GM18502 (cell line): ENCODE data around the gene RNF20.
"Not testable (repeated sequence)": the region's sequence is repeated elsewhere in the genome, so short reads cannot be mapped to it uniquely, and the experiment has no call there.

Source experiments
- ATAC-seq: cut with Tn5 transposase; IDR thresholded peaks from one replicate; pipeline ENCODE4 v1.9.1; 2021; ENCODE audit warnings: mild to moderate bottlenecking; ENCODE audit not compliant: unreplicated experiment, poor library complexity

RNF20 gene

DNA sequence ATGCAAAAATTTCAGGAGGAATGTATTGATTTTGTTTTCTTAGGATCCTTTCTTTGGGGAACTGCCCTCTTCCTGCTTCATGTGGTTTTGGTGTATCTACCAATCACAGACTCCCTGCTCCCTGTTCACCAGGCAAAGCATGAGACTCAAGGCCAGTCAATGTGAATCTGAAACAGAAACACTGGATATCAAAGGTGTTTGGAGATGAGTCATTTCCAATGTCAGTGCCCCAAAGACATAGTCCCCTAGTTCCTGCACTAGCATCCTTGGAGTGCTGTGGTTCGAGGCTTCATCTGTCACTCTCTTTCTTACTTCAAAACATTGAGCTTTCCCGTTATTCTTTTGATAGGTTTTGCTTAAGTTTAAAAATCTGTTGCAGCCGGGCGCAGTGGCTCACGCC, 53.0 kb downstream of the RNF20 start:
- peak; percentile 98 for ATAC-seq

DNA sequence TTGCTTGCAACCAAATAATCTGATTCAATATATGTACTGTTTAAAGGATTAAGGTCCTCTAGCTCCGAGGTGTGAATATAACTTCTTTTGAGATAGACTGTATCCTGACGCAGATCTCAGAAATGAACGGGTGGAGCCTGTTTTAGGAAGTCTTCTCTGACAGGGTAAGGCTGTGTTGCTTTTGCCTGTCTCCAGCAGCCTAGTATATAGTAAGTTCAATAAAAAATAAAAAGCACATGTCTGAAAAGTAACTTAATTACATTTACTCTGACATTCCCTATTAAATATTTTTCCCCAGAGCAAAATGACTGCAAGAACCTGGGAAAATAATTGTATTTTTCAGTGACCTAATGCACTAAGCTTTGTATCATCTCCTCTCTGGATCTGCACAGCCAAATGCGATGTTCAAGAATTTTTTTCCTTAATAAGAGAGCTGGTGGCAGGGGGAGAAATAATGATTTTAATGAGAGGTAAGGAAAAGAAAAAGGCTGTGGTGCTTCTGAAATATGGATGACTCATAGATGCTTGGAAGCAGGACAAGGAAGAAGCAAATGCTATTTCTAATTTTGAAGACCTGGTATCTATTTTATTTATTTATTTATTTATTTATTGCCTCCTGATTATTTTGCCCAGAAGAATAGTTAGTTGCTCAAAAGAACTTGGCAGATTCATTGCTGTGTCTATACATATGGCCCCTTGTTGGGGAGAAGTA, 53.8 kb downstream of the RNF20 start:
- no peak for ATAC-seq

DNA sequence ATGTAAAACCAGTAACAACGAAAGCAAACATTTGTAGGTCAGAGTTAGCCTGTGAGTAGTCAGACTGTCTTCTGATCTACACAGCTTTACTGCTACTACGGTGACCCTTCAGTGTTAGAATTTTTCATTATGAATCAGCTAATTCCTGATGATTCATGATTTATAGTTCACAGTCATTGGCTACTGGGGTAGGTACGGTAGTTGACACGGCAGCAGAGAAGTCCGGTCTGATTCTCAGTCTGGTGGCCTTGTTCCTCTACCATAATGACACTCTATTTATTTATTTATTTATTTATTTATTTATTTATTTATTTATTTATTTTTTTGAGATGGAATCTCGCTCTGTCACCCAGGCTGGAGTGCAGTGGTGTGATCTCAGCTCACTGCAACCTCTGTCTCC, 56.4 kb downstream of the RNF20 start:
- ATAC-seq: not testable (repeated sequence)

DNA sequence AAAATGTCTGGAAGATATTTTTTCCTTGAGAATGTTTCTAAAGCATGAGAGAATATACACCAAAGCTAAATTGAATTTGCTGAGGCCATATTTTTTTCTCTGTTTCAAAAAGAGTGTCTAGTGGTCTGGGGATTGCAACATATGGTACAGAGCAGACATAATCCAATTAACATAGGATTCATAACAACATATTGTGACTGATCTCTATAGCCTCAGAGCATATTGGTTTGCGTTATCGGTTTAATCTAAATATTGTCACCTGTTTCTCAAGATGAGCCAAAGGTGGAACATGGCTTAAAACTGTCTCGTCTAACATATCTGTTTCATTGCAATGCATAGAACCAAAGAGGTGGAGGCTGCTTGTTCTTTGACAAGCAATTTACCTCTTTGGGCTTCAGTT, 57.2 kb downstream of the RNF20 start:
- ATAC-seq: no peak

DNA sequence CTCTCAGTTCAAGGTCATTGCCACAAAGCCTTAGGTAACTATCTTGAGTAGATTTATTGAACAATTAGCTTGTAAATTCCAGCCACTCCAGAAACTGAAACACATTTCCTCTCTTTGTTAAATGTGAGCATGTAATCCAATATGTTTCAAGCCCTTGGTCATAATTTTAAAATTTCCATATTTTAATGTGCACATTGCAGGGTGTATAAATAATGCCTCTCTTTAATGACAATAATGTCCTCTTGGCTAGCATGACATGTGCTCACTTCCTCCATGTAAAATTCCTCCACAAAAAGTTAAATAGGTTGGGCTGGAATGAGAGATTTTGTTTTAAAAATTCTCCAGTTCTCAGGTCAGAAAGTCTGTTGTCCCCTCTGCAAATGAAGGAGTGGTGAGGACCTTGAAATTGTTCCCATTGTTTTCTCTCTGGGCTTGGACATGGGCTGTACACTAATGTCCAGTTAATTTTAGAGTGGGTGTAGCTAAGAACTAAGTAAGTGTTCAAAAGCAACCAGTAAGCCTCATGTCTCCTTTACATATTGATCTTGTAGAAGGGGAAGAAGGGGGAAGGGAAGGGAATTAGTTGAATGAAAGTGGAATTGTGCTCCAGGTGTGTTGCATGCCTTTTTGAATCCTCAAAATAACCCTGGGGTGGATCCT, 58.3 kb downstream of the RNF20 start:
- no peak for ATAC-seq

DNA sequence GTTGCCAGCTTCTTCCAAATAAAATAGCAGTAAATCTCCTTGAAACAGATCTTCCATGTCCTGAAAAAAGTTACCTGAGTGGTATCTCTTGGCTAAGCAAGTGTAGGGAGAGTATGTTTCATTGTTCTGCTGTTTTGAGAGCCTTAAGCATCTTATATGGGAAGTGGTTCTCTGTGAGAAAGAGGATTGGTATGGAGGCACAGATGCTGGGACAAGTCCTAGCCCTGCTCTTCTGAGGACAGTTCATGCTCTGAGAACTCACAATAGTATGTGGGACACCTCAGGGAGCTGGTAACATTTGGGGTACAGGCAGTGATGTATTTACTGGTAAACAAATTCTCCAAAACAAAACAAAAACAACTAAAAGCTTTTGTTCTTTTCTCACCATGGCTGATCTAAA, 59.1 kb downstream of the RNF20 start:
- no peak for ATAC-seq

DNA sequence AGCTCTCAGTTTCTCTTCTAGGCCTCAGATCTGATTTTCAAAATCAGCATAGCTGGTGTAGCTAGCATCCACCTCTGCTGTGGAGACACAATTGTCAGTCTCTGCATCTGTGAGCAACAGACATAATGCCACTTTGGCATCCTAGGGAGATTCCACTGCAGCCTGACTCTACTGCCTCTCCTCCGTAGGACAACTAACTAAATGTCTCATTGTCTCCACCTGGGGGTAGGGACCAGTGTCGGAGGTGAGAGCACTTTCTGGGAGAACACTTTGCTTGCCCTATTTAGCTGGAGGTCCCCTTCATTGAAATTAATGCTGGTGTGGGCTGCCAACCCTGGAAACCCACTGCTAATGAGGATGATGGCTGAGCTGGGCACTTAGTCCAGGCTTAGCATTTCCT, 59.7 kb downstream of the RNF20 start:
- ATAC-seq: no peak

DNA sequence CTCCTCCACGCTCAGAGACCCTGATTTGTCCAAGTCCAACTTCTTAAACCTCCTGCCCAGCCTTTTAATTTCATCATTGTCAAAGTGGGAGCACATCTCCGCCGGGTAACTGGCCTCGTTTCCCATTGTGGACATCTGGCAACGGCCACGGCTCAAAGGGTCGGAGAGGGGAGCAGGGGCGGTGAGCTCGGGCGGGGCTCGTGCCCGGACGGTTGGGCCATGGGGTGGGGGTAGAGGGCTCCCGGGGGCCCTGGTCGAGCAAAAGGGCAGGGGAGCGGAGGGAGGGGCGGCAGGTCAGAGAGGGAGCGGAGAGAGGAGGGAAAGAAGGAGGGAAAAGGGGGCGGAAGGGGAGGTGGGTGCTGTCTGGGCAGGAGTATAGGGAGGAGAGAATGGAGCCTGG, 61.1 kb downstream of the RNF20 start, which contains the start of gene PPP3R2:
Gene PPP3R2 (minus strand): TSS at position 174 of the 400 bp plus-strand sequence. CDS start 48 bp downstream, at position 126.
- no peak for ATAC-seq

DNA sequence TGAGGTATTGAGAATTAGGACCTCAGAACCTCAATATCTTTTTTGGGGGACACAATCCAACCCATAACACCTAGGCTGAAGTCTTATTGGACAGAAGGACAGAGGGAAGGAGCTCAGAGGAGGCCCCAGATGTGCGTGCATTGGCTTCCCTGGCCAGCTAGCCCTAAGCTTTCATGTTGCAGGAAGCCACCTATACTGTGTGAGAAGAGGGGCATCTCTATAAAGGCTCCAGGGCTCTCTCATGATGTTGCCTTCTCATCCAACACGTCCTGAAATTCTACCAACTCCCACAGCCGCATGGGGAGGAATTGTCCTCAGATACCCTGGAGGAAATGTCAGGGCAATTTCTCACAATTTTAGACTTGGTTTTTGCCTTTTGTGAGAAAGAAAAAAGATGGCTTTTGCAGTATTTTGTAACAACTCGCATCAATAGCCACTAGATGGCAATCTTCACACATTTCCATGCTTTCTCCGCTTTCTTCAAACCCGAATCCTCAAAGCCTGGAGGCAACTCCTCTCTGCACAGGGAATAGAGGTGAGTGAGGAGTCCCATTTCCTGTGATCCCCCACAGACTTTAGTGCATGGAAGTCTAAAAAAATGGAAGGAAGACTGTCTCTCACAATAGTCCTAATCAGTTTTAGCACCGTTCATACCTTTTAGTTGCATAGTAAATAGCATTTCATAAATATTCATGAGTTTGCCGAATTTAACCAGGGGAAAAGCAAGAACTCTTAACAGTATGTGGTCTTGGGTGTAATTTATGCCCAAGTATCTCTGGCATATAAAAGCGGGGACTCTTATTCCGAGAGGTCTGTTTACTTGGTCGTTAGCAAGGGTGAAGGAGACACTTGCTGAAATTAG, 68.5 kb downstream of the RNF20 start:
- peak; percentile 62 for ATAC-seq

DNA sequence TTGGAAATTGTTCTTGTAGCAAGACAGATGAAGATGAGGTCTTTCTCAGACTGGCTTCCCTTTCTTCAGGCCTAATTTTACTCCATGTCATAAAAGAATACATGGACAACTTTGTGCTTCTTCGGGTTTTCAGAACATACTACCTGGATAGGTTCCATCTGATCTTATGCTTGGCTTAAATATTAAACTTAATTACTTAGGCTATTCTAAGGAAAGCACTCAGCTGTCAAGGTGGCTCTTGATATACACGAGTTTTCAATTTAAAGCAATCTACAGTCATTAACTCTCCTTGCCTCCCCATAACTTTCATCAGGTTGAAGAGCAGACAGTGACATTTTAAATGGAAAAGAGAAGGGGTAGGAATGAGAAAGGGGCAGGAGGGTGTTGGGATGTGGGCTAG, 70.6 kb downstream of the RNF20 start:
- no peak for ATAC-seq

DNA sequence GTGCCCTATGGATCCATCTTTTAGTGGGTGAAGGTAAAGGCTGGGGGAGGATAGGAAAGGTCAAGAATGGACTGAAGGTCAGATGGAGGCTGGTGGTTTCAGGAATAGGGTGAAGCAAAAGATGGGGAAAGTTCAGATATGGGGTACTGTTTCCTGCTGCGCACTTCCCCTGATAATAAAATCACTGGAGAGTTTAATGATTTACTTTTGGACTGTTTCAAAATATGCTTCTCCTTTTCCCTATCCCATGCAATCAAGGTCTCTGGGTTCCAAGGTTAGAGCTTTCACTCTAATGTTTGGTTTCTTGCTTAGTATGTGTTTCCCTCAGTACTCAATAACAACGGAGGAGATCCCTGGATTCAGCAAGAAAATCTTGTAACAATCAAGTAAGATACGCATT, 71.9 kb downstream of the RNF20 start:
- ATAC-seq: no peak
